IPS-NIHi7 (cell line): ENCODE data around the gene TMEM107.

ENCODE experiments used
- DNase-seq: peaks from one replicate; pipeline ENCODE4 v3.0.0; 2012; ENCODE audit warnings: mixed read lengths; ENCODE audit errors: extremely low spot score

Gene TMEM107

GRCh38 chr17:8137645-8138373 is 38.4 kb downstream of the TMEM107 start:
- DNase-seq = no peak

- DNase-seq = no peak
Observed at GRCh38 chr17:8133941-8134340, 42.2 kb downstream of the TMEM107 start.

GRCh38 chr17:8133399-8133798 is 42.8 kb downstream of the TMEM107 start:
- no peak for DNase-seq

GRCh38 chr17:8131844-8132441 is 44.2 kb downstream of the TMEM107 start:
- DNase-seq = no peak

- no peak for DNase-seq
Observed at GRCh38 chr17:8128125-8128784, 47.9 kb downstream of the TMEM107 start.

GRCh38 chr17:8126491-8127066 is 49.6 kb downstream of the TMEM107 start:
- DNase-seq = peak; percentile 52

GRCh38 chr17:8125947-8126490 is 50.2 kb downstream of the TMEM107 start:
- DNase-seq = no peak

- peak; percentile 63 for DNase-seq
Observed at GRCh38 chr17:8125154-8125946, 50.8 kb downstream of the TMEM107 start.

- no peak for DNase-seq
Observed at GRCh38 chr17:8124350-8125153, 51.6 kb downstream of the TMEM107 start.

- peak; percentile 41 for DNase-seq
Observed at GRCh38 chr17:8123695-8124349, 52.4 kb downstream of the TMEM107 start, which contains the start of gene HES7. Gene HES7 (minus strand): TSS chr17:8124106. CDS start chr17:8124084, 22 bp downstream.

- no peak for DNase-seq
Observed at GRCh38 chr17:8122924-8123694, 53.1 kb downstream of the TMEM107 start.
